ENCODE results near the gene TRIM8.

The TRIM8 gene

DNA sequence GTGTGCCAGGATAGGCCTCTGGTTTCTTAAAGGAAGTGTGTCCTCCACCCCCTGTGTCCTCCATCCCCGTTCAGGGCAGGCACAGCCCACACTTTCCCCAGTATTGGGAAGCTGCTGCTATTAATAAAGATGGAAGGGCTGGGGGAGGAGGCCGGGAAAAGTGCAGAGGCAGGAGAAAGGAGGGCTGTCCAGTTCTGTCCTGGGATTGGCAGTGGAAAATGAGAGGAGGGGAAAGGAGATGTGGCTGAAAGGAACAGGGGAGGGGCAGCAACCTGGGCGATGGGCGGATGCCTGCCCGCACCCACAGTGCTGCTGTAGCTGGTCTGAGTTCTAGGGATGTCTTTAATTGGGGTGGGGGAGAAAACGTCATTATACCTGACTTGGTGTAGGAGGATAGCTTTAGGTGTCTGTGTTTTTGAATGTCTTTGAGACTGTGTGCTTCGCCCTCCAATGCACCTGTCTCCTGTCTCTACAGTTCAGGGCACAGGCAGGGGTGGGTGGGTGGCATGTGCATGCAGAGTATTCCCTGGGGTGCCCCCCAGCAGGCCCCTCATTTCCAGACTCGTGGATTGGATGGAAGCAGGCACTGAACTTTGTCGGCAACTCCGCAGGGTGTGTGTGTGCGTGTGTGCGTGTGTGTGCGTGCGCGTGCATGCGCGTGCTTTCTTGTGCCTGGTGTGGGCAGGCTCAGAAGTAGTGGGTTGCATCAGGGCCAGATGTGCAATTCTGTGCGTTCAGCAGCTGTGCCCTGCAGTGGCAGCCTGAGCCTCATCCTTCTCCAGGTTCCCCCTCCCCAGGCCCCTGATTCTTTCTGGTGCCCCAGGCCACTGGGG lies 2.5 kb downstream of the TRIM8 start:
- FAIRE-seq = no peak
- no peak for TF ChIP-seq POLR2A (IDR thresholded peaks at IDR 0.05; ENCODE audit: low read depth, low read length)
- DNase-seq (ENCODE audit: insufficient read length, low spot score) = no peak

DNA sequence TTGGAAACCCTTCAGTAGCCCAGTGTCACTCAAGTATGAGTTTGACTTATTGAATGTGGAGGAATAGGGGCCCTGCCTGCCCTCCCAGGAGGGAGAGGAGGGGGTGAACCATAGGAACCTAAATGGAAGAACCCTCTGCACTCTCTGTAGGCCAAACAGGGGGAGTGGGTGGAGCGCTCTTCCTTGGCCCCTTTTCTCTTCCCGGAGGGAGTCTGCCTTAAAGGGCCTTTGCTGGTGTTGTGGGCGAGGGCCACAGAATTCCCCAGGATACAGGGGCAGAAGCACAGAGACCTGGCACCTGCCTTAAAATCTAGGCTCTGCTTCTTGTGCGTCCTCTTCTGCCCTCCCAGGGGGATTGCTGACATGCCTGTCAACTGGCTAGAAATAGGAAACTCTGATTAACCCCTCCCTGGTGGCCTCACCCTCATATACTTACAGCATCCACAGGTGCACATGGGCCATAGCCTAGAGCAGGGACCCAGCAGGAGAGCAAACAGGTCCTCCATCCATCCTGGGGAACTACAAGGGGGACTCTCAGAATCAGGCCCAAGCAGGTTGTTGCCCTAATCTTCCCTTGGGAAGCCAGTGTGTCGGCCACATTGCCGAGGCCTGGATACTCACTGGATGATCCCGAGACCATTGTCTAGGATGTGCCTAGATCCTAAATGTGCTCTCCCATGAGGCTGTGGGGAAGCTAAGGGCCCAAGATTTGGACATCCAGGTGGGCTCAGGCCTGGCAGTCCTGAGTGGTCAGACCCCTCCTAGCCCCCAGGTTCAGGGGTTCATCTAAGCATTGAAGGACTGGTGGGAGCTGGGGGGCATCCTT lies 3.4 kb downstream of the TRIM8 start:
- no peak for TF ChIP-seq POLR2A (IDR thresholded peaks at IDR 0.05; ENCODE audit: low read depth, low read length)
- DNase-seq (ENCODE audit: insufficient read length, low spot score) = no peak
- no peak for FAIRE-seq

- DNase-seq (ENCODE audit: insufficient read length, low spot score) = no peak
- TF ChIP-seq POLR2A (IDR thresholded peaks at IDR 0.05; ENCODE audit: low read depth, low read length) = no peak
- FAIRE-seq = no peak
Observed at GRCh38 chr10:102648269-102648888, 4.1 kb downstream of the TRIM8 start.

GRCh38 chr10:102648889-102649796 lies 4.9 kb downstream of the TRIM8 start:
- FAIRE-seq = no peak
- TF ChIP-seq POLR2A (IDR thresholded peaks at IDR 0.05; ENCODE audit: low read depth, low read length) = no peak
- no peak for DNase-seq (ENCODE audit: insufficient read length, low spot score)

GRCh38 chr10:102649797-102650654 lies 5.7 kb downstream of the TRIM8 start:
- DNase-seq (ENCODE audit: insufficient read length, low spot score) = no peak
- TF ChIP-seq POLR2A (IDR thresholded peaks at IDR 0.05; ENCODE audit: low read depth, low read length) = no peak
- no peak for FAIRE-seq

GRCh38 chr10:102650655-102651454 lies 6.6 kb downstream of the TRIM8 start:
- FAIRE-seq (no peak), DNase-seq (ENCODE audit: insufficient read length, low spot score) (no peak)
- no peak for TF ChIP-seq POLR2A (IDR thresholded peaks at IDR 0.05; ENCODE audit: low read depth, low read length)

GRCh38 chr10:102651455-102652169 lies 7.3 kb downstream of the TRIM8 start:
- FAIRE-seq = no peak
- TF ChIP-seq POLR2A (IDR thresholded peaks at IDR 0.05; ENCODE audit: low read depth, low read length) = no peak
- no peak for DNase-seq (ENCODE audit: insufficient read length, low spot score)

- FAIRE-seq (no peak), DNase-seq (ENCODE audit: insufficient read length, low spot score) (no peak)
- TF ChIP-seq POLR2A (IDR thresholded peaks at IDR 0.05; ENCODE audit: low read depth, low read length) = no peak
Observed at GRCh38 chr10:102652170-102652916, 8.1 kb downstream of the TRIM8 start.

GRCh38 chr10:102653060-102653459 lies 8.8 kb downstream of the TRIM8 start:
- DNase-seq (ENCODE audit: insufficient read length, low spot score) (no peak), FAIRE-seq (no peak)
- TF ChIP-seq POLR2A (IDR thresholded peaks at IDR 0.05; ENCODE audit: low read depth, low read length) = no peak

GRCh38 chr10:102654566-102654965 lies 10.3 kb downstream of the TRIM8 start:
- FAIRE-seq = no peak
- no peak for TF ChIP-seq POLR2A (IDR thresholded peaks at IDR 0.05; ENCODE audit: low read depth, low read length)
- DNase-seq (ENCODE audit: insufficient read length, low spot score) = no peak

- FAIRE-seq (no peak), DNase-seq (ENCODE audit: insufficient read length, low spot score) (no peak)
- TF ChIP-seq POLR2A (IDR thresholded peaks at IDR 0.05; ENCODE audit: low read depth, low read length) = no peak
Observed at GRCh38 chr10:102654969-102655368, 10.7 kb downstream of the TRIM8 start.
